ENCODE results near the gene TMEM114.

DNA sequence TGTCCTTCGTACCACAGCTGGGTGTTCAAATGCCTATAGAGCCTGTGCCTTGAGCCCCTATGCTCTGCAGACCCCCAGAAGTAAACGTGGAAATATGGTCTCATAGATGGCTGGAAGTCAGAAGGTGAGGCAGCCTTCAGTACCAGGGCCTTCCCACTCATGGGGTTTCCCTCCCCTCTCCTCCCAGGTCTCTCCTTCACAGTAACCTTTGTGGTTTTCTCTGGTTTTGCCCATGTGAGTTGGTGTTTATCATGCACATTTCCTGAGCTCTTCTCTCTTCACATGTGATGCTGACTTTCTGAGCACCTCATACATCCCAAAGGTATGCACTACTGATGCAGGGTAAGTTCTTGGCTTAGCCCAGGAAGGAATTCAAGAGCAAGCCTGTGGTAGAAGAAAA is 35.4 kb downstream of the TMEM114 start:
- TF ChIP-seq POLR2AphosphoS5 (IDR thresholded peaks at IDR 0.05; ENCODE audit: low read depth, low read length) (no peak), TAF1 (IDR thresholded peaks at IDR 0.05; ENCODE audit: borderline replicate concordance, insufficient read depth, low read length) (no peak), SIN3A (IDR thresholded peaks at IDR 0.05; ENCODE audit: borderline replicate concordance, insufficient read depth, low read length) (no peak), FOXP2 (optimal IDR thresholded peaks at IDR 0.05; ENCODE audit: borderline replicate concordance, extremely low read depth, extremely low read length, insufficient read depth) (no peak)
- TF ChIP-seq, protein P1, sequence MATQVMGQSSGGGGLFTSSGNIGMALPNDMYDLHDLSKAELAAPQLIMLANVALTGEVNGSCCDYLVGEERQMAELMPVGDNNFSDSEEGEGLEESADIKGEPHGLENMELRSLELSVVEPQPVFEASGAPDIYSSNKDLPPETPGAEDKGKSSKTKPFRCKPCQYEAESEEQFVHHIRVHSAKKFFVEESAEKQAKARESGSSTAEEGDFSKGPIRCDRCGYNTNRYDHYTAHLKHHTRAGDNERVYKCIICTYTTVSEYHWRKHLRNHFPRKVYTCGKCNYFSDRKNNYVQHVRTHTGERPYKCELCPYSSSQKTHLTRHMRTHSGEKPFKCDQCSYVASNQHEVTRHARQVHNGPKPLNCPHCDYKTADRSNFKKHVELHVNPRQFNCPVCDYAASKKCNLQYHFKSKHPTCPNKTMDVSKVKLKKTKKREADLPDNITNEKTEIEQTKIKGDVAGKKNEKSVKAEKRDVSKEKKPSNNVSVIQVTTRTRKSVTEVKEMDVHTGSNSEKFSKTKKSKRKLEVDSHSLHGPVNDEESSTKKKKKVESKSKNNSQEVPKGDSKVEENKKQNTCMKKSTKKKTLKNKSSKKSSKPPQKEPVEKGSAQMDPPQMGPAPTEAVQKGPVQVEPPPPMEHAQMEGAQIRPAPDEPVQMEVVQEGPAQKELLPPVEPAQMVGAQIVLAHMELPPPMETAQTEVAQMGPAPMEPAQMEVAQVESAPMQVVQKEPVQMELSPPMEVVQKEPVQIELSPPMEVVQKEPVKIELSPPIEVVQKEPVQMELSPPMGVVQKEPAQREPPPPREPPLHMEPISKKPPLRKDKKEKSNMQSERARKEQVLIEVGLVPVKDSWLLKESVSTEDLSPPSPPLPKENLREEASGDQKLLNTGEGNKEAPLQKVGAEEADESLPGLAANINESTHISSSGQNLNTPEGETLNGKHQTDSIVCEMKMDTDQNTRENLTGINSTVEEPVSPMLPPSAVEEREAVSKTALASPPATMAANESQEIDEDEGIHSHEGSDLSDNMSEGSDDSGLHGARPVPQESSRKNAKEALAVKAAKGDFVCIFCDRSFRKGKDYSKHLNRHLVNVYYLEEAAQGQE (IDR thresholded peaks at IDR 0.05; ENCODE audit: insufficient read depth in 1 of 2, low read depth in 2 of 2, low read length in 2 of 2) = no peak

Measured in PFSK-1 (cell line).